GM21529 (cell line): ENCODE measurements around the gene MSH3.
"Not testable (repeated sequence)": the region's sequence is repeated elsewhere in the genome, so short reads cannot be mapped to it uniquely, and the experiment has no call there.

Experiments
- ATAC-seq: cut with Tn5 transposase; IDR thresholded peaks from one replicate; pipeline ENCODE4 v1.9.1; 2021; ENCODE audit not compliant: unreplicated experiment

MSH3 gene

DNA sequence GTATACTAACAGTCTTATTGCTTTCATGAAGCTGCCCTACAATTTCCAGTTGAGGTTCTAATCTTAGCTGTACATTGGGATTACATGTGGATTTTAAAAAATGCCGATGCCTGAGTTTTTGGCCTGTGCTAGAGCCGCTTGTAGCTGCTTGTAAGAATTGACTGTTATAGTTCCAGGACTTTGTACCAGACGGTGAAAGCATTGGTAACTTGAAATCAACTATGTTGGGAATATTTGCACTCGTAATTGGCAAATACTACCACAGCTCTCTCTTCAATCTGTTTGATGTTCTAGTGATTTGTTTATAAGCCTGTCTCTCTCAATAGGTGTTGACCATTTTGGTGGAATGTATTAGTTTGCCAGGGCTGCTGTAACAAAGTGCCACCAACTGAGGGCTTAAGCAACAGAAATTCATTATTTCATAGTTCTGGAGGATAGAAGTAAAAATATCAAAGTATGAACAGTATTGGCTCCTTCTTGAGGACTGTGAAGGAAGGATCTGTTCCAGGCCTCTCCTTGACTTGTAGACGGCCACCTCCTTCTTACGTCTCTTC is 50.8 kb downstream of the MSH3 start:
- ATAC-seq = no peak

DNA sequence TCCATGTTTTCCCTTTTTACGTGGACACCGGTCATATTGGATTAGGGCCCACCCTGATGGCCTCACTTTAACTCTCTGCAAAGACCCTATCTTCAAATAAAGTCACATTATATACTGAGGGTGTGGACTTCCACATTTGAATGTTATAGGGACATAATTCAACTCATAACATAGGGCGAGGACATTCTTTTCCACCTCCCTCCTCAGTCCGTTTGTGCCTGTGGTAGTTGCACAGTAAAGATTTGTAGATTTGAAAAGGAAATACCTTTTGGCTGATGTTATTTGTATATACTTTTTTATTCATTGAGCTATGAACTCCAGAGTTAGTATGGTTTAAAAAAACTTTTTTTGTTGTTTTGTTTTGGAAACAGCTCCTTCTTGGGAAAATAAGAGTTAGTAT is 51.3 kb downstream of the MSH3 start:
- ATAC-seq = no peak

DNA sequence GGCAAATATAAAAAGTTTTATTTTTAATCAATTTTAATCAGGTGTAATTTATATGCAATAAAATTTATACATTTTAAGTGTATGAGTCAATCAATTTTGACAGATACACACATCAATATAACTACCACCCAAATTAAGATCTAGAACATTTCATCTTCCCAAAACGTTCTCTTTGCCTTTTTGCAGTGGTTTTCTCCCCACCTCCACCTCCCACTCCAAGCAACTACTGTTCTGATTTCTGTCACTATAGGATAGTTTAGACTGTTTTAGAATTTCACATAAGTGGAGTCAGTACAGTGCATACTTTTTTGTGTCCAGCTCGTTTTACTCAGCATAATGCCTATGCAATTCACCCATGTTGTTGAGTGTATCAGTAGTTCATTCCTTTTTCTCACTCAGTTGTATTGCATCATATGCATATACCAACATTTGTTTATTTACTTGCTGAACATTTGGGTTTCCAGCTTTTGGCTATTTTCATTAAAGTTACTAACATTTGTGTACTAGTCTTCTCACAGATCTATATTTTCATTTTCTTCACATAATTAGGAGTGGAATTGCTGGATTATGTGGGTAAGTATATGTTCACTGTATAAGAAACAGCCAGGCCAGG is 52.5 kb downstream of the MSH3 start:
- ATAC-seq = no peak

DNA sequence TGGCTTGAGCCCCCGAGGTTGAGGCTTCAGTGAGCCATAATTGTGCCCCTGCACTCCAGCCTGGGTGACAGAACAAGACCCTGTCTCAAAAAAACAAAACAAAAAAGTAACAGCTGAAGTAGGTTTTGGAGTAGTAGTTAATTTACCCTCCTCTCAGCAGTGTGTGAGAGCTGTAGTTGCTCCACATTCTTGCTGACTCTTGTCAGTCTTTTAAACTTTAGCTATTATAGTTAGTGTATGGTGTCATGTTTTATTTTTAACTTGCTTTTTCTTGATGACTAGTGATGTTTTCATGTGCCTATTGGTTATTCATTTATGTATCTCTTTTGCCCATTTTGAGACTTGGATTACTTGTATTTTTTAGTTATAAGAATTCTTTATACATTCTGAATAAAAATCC is 53.2 kb downstream of the MSH3 start:
- no peak for ATAC-seq

DNA sequence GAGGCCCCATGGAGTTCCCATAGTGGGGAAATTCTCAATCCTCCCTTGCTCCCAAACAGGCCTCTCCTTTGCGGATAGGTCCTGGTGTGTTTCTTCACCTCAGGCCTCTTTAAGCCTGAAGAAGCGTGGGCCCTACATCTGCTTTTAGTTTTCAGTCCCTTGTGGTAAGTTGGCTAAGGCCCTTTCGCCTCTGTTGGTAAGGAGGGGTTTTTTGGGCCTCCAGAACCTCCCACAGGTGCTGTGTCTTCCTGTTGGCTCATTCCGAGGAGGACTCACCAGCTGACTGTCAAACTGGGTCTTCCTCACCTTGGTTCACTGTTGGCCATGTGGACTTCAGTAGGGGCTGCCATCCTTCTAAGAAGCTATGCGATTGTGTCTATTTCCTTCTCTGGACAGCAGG is 56.8 kb downstream of the MSH3 start:
- no peak for ATAC-seq

DNA sequence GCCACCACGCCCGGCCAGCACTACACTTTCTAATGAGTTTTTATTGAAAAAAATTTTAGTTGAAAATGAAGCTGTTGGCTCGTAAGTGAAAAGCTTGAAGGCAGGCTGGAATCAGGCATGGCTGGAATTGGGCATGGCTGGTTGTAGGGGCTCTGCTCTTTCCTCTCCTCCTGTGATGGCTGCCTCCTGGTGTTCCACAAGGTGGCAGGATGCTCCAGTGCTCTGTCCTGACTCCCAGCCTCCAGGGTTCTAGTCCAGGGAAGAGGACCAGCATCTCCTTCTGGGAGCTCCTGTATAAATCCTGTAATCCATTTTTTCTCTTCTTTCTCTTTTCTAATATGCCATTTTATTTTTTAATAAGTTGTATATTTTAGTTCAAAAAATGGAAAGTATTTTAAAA is 57.5 kb downstream of the MSH3 start:
- ATAC-seq = no peak

DNA sequence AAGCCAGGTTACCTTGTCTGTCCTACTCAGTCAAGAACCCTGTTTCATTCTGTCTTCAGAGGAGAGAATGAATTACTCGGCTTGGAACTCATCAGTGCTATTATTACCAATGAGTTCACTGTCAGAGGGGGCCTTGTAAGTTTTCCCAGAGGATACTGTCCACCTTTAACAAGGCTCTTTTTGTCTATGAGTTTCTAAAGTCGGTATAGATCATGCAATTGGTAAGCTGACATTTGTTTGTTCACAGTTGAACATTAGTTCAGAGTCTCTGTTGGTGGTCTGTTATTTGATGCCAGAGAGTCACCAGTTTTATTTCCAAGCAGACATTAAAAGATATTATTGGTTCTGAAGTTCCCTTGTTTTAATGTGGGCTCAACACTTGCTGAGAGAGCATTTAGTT is 58.5 kb downstream of the MSH3 start:
- no peak for ATAC-seq

DNA sequence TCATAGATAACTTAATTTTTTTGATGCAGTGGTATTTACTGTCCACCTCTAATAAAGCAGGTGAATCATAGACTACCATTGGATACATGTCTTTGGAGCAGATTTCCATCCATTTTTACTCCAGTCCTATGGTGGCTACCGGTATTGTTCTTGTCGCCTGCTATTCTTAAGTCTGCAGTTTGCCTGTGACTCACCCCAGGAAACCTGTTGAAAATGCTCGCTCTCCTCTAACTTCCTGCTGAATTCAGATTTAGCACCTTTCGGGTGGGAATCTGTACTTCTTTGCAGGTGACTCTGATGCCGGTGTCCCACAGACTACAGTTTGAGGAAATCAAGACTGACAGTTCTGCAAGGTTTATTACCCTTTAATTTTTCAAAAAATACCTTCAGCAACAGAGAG is 59.2 kb downstream of the MSH3 start:
- ATAC-seq = no peak

DNA sequence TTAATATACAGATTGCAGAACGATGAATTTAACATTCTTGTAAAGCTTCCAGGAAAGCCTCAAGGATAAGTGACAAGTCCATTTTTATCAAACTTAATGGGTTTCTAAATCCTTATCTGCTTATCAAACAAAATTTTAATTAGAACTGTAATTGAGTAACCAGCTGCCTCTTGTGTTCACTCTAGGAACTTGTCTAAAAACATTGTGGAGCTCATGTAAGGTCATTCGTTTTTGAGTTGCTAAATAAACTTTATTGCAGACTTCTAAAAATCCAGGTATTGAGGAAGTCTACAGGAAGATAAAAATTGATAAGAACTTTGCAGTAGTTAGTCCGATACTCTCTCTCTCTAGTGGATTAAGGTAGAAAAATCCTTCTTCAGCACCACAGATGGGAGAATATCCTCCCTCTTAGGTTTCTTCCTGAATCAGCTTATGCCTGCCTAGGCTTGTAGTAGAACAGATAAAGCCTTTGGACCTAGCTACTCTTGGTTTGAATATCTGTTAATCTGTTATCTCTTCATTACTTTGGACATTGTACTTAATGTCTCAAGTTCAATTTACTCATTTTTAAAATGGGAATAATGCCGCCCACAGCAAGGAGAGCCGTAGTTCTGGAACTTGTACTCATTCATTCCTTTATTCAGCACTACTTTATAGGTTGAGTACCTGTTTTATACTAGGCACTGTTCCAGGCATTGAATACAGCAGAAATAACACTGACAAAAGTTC is 60.3 kb downstream of the MSH3 start:
- ATAC-seq = no peak

DNA sequence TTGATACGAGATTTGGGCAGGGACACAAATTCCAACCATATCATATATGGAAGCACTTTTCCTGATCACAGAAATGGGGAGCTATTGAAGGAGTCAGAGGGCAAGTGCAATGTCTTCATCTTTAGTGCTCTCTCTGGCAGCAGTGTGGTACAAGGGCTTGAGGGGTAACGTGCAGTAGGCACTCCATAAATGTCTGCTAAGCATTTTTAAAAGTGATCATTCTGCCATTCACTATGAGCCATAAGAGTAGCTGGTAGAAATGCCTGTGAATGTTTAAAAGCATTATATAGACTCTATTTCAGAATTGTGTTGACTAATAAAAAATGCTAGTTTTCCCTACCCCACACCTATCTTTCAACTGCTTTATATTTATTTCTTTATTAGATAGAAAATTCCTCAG is 61.4 kb downstream of the MSH3 start:
- no peak for ATAC-seq

DNA sequence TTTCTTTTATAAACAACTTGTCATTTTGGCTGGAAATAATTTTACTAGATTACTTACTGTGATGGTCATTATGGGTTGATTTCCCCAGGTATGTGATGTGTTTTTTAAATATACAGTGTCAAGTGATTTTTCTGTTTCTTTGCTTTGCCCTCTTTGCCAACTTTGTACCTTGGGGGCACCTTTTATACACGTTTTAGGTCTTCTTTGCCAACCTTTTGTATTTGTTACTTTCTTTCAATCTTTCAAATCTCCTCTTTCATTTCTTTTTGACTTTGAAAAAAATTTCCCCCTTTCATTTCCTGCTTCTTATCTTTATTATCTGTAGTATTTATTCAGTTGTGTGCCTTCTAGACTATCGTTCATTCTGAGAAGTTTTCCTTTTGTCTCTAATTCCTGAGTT is 65.7 kb downstream of the MSH3 start:
- no peak for ATAC-seq

DNA sequence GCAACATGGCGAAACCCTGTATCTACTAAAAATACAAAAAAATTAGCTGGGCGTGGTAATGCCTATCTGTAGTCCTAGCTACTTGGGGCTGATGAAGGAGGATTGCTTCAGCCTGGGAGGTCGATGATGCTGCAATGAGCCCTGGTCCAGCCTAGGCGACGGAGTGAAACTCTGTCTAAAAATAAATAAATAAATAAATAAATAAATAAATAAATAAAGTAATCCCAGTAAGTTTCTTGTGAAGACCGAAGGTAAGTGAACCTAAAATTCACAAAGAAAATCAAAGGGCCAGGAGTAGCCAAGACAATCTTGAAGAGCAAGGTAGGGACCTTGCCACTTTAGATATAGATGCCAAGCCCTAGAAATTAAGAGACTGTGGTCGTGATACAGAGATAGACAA is 68.5 kb downstream of the MSH3 start:
- ATAC-seq = no peak

DNA sequence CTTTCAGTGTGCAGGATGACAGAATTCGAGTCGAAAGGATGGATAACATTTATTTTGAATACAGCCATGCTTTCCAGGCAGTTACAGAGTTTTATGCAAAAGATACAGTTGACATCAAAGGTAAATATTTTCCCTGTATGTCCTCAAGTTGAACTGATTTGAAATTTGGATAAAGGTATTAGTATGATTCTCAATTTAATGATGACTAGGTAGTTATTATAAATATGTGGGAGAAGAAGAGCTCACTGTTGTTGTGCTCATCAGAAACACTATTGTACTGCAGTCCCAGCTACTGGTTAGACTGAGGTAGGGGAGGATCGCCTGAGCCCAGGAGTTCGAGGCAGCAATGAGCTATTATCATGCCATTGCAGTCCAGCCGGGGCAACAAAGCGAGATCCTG is 71.0 kb downstream of the MSH3 start:
- no peak for ATAC-seq

DNA sequence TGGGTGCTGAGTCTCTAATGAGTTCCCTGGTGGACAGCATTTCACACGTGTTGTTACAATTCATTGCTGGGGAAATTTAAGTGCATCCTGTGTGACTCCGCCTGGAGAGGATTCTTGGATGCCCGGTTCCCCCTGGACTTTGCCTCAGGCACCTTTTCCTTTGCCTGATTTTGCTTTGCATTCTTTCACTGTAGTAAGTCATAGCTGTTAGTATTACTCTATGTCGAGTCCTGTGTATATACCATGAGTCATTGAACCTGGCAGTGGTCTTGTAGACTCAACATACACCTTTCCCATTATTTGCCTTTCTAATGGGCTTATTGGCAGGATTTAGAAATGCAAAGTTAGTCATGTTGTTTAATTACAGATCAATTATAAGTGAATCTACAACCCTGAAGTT is 82.3 kb downstream of the MSH3 start:
- ATAC-seq = no peak

DNA sequence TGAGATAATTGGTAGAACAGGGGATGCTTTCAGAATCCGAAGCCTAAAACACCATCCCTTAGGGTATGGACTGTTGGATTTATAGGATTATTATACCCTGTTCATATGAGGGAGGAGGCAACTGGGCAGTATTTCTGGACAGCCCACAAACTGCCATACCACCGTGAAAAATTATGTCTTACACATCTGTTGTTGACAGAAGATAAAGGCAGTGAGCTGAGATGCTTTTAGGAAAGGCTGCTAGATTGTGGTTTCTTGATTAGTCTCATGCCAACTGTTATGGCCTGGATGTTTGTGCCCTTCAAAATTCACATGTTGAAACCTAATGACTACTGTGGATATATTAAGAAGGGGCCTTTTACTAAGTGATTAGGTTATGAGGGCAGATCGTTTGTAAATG is 84.0 kb downstream of the MSH3 start:
- ATAC-seq = no peak

DNA sequence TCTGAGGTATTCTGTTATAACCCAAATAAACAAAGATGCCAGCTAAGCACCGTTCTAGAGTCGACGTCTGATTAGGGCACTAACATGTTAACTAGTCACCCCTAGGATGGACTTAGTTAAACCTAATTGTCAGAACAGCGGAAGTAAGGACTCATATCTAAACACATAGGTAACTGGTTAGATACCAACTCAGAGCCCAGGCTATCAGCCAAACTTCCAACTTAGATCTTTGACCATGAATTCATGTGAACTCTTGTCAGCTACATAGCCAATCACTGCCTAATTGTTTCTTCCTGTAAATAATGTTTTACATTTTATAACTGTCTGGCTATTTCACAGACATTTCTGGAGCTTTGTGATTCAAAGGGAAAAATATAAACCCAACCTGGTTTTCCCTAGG is 84.6 kb downstream of the MSH3 start:
- no peak for ATAC-seq

DNA sequence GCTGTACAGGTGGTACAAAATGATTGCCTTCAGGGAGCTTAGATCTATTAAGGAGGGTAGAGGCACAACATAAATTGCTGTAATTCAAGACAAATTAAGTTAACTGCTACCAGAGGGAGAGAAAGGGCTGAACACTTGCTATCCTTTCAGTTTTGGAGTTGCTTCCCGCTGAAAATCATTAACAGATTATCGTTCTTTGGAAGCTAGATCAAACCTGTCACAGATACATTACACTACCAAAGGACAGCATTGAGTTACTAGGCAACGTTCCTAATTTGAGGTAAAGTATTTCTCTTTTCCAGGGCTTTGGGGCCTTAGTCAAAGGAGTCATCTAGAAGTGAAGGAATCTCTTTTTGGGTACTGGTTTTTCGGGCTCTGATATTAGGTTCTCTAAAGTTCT is 85.0 kb downstream of the MSH3 start:
- no peak for ATAC-seq

DNA sequence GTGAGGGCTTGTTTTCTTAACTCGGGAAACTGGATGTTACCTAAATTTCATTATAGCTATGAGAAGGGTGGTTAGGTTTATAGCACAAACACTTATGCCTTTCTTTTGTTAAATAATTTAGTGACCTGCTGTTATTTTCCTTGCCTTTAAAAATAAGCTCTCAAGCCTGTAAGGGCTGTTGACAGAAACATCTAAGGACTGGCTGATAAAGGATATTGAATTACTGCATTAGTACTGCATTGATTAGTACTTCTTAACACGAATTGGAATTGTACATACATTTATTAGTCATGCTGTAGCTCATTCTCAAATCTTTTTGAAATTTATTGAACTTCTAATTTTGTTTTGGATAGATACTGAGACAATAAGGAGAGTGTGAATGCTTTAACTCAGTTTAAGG is 85.4 kb downstream of the MSH3 start:
- no peak for ATAC-seq

DNA sequence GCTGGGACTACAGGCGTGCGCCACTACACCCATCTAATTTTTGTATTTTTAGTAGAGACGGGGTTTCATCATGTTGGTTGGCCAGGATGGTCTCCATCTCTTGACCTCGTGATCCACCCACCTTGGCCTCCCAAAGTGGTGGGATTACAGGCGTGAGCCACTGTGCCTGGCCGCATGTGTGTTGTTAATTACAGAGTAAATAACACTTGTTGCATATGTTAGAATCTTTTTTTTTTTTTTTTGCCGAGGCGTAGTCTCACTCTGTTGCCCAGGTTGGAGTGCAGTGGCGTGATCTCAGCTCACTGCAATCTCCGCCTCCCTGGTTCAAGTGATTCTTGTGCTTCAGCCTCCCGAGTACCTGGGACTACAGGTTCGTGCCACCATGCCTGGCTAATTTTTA is 86.0 kb downstream of the MSH3 start:
- ATAC-seq = not testable (repeated sequence)

DNA sequence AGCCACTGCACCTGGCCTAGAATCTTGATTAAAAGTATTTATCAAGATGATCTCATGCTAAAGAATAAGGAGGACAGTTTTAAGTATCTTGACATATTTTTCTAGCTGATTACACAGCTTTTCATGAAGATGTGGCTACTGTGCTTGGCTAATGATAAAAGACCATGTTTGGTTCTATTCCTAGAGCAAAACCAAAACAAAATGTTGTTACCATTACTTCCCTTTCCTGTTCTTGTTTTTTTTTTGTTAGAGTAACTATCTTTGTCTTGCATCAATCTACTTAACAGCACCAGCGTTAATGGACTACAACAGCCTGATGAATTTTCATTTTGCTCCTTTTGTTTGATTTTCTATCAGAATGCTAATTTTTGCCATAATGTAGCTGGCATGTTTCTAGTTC is 86.5 kb downstream of the MSH3 start:
- peak; percentile 55 for ATAC-seq

DNA sequence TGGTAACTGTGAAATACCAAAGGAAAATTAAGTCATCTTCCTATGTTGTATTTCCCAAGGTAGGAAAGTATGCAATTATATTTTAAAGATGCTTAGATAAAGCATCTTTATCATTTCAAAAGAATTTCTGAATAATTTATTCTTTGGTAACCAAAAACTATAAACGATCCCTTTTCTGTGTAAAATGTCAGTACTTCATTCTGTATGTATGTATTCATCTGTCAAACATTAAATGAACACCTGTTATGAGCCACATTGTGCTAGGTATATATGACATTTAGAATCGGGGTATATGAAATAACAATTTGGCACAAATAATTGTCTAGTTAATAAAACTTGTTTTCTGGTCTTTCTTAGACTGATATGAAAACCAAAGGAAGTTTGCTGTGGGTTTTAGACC is 89.7 kb downstream of the MSH3 start:
- no peak for ATAC-seq

DNA sequence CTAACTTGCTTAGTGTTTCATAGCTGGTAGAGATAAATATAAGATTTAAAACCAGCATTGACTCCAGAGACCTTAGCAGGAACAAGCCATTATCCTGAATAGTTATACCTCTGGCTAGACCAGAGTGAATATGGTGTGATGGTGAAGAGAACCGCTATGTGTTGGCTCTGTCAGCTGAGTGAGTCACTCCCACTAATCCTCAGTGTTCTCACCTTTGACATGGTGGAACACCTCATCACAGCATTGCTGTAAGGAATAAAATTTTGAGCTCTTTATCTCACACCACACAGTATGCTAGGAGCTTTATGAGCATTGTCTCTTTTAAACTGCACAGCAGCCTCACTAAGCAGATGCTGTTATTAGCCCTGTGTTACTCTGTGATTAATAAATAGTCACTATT is 91.0 kb downstream of the MSH3 start:
- ATAC-seq = no peak

DNA sequence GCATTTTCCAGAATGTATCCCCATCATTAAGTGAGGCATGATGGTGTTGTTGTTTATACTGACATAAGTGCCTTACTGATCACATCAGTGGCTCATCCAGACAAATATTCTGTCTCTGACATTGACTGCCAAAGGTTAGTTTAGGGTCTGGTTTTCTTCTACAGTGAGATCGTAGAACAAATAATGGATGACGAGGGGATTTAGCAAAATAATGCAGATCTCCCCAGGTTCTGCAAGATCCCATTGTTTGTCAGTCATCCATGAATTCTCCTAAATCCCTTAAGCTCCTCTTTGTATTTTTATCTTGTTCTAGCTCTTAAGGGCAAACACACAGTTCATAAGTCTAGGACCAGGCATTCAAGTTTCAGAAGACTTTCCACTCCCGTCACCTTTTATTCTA is 93.5 kb downstream of the MSH3 start:
- no peak for ATAC-seq
